H1 (cell line): ENCODE results near the gene IGSF9. TPM values are rescaled to one million over a fixed set of nuclear protein-coding genes. Genes with fewer than 3 reads are reported as not detected.

Source experiments
- BACH1 ChIP-seq: IDR thresholded peaks from 2 replicates; pipeline ENCODE4 v1.6.1; 2012; ENCODE audit warnings: low read length, improper control_type of control experiment
- CREB1 ChIP-seq: IDR thresholded peaks from 2 replicates; pipeline ENCODE4 v1.6.1; 2012; ENCODE audit warnings: inconsistent platforms
- FOSL1 ChIP-seq: IDR thresholded peaks from 2 replicates; pipeline ENCODE4 v1.6.1; 2011; ENCODE audit warnings: mild to moderate bottlenecking, low read depth, low read length, moderate library complexity; ENCODE audit not compliant: insufficient read depth
- RBBP5 ChIP-seq: IDR thresholded peaks from 2 replicates; pipeline ENCODE4 v1.7.1; 2012; ENCODE audit warnings: low read depth, mild to moderate bottlenecking, inconsistent platforms, low read length, moderate library complexity, borderline replicate concordance
- RFX5 ChIP-seq: IDR thresholded peaks from 2 replicates; pipeline ENCODE4 v1.6.1; 2011; ENCODE audit warnings: low read depth, low read length, improper control_type of control experiment, borderline replicate concordance
- SP4 ChIP-seq: IDR thresholded peaks from 2 replicates; pipeline ENCODE4 v1.6.1; 2012; ENCODE audit warnings: low read length, inconsistent platforms
- TCF12 ChIP-seq: IDR thresholded peaks from 2 replicates; pipeline ENCODE4 v1.6.1; 2011; ENCODE audit warnings: low read depth, mild to moderate bottlenecking, low read length
- polyA plus RNA-seq, 7 experiments: library from polyadenylated mRNA; depleted of rRNA in 3 of 7; stranded (reverse) in 5 of 7; unstranded in 2 of 7; fragments of >200 nt in 5 of 7; fragments of 200-250 nt in 2 of 7; gene quantifications; 1 replicate in 5 of 7; 2 replicates in 1 of 7; 4 replicates in 1 of 7; pipeline versions ENCODE4 v1.2.1 to v1.2.3, GENCODE V29; 2011 to 2013; ENCODE audit warnings: missing spikeins in 2 of 7, mixed read lengths in 2 of 7
- total RNA-seq: library from RNA; stranded (reverse); fragmentation: NEBNext Ultra II Directional; extraction: Animal tissue kit (Norgen Biotek cat#: 25700); gene quantifications from 2 replicates; pipeline ENCODE4 v1.2.1, GENCODE V29; 2021

Gene IGSF9
- total and polyA plus RNA-seq, 2 of the 8 experiments (the other 6 are each of a cell fraction or from before 2014, with no cell fraction given): 10.9 to 28.1 TPM

GRCh38 chr1:159946242-159947187, 1.1 kb upstream of the IGSF9 start (continued):
- no peak for TF ChIP-seq SP4
- no peak for TF ChIP-seq RFX5
- TF ChIP-seq RBBP5: no peak
- TF ChIP-seq CREB1: no peak
- no peak for TF ChIP-seq FOSL1
- no peak for TF ChIP-seq TCF12
- TF ChIP-seq BACH1: no peak
